ENCODE data around the gene ING3.

DNA sequence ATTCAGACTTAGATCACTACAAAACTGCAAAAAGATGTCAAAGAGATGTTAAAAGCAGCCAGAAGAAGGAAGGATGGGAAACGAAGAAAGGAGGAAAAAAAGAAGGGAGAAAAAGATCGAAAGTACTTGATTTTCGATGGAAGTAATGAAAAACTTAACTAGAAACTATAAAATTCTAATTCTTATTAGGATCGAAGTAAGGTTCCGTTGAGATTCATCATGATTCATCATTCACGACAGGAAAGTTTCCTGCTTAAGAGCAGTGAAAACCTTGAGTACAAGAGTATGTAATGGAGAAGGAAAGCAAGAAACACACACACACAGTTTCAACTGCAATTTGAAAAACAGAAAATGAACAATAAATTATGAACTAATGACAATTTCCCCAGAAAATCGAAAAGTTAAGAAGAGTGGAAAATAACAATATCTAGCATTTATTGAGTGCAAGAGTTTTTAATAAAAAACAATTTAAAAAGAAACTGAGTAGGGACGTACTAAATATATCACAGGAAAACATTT lies 1.1 kb upstream of the ING3 start:
- no peak for TF ChIP-seq ZNF136 (CRISPR knock-in tag; IDR thresholded peaks at IDR 0.05; ENCODE audit: low read depth)
- no peak for TF ChIP-seq KDM4B (CRISPR knock-in tag; IDR thresholded peaks at IDR 0.05)
- no peak for TF ChIP-seq SCMH1 (CRISPR knock-in tag; IDR thresholded peaks at IDR 0.05; ENCODE audit: borderline replicate concordance)
- TF ChIP-seq POLR2A (IDR thresholded peaks at IDR 0.05; ENCODE audit: insufficient read depth in 1 of 2, low read depth in 2 of 2, low read length in 2 of 2), result no peak
- no peak for TF ChIP-seq ZNF839 (CRISPR knock-in tag; IDR thresholded peaks at IDR 0.05; ENCODE audit: borderline replicate concordance)
- TF ChIP-seq PPARG (CRISPR knock-in tag; conservative IDR thresholded peaks at IDR 0.05), result no peak
- TF ChIP-seq PITX1 (CRISPR knock-in tag; IDR thresholded peaks at IDR 0.05), result no peak
- no peak for TF ChIP-seq USF2 (IDR thresholded peaks at IDR 0.05; ENCODE audit: low read depth, low read length)
- no peak for TF ChIP-seq USF2 (CRISPR knock-in tag; IDR thresholded peaks at IDR 0.05; ENCODE audit: borderline replicate concordance)
- no peak for TF ChIP-seq TAF1 (CRISPR knock-in tag; IDR thresholded peaks at IDR 0.05)
- TF ChIP-seq MAX (IDR thresholded peaks at IDR 0.05), result no peak
- no peak for TF ChIP-seq SIN3A (IDR thresholded peaks at IDR 0.05; ENCODE audit: borderline replicate concordance, low read depth, low read length)
- no peak for TF ChIP-seq CTCF (CRISPR knock-in tag; IDR thresholded peaks at IDR 0.05)
- TF ChIP-seq SUZ12 (IDR thresholded peaks at IDR 0.05; ENCODE audit: low read depth, low read length), result no peak
- TF ChIP-seq, protein P1, sequence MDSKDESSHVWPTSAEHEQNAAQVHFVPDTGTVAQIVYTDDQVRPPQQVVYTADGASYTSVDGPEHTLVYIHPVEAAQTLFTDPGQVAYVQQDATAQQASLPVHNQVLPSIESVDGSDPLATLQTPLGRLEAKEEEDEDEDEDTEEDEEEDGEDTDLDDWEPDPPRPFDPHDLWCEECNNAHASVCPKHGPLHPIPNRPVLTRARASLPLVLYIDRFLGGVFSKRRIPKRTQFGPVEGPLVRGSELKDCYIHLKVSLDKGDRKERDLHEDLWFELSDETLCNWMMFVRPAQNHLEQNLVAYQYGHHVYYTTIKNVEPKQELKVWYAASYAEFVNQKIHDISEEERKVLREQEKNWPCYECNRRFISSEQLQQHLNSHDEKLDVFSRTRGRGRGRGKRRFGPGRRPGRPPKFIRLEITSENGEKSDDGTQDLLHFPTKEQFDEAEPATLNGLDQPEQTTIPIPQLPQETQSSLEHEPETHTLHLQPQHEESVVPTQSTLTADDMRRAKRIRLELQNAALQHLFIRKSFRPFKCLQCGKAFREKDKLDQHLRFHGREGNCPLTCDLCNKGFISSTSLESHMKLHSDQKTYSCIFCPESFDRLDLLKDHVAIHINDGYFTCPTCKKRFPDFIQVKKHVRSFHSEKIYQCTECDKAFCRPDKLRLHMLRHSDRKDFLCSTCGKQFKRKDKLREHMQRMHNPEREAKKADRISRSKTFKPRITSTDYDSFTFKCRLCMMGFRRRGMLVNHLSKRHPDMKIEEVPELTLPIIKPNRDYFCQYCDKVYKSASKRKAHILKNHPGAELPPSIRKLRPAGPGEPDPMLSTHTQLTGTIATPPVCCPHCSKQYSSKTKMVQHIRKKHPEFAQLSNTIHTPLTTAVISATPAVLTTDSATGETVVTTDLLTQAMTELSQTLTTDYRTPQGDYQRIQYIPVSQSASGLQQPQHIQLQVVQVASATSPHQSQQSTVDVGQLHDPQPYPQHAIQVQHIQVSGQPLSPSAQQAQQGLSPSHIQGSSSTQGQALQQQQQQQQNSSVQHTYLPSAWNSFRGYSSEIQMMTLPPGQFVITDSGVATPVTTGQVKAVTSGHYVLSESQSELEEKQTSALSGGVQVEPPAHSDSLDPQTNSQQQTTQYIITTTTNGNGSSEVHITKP (CRISPR knock-in tag; IDR thresholded peaks at IDR 0.05; ENCODE audit: low read depth), result no peak
